K562 (cell line): Measurements from ENCODE around the gene AGFG2. TPM values are rescaled to one million over a fixed set of nuclear protein-coding genes. Genes with fewer than 3 reads are reported as not detected.
A peak's percentile ranks its signal among the peaks of the same experiment; 100 is the strongest.

Source experiments
- ATAC-seq: fragments of 200-7000 bp; cut with Tn5 transposase; 3 replicates; pipeline ENCODE4 v1.9.1; 2020; ENCODE audit warnings: moderate library complexity
- BruUV-seq: library from RNA; stranded (reverse); fragments of 400-500 nt; replicated peaks from 2 replicates; lab custom pipeline; 2021; lab: Mats Ljungman, UMichigan
- CTCF ChIA-PET: fragments of 300-600 bp; formaldehyde crosslinking; extraction: SDS; loops from one replicate; lab custom pipeline; 2021; ENCODE audit warnings: low intra/inter-chr PET ratio; lab: Yijun Ruan, JAX
- POLR2A ChIA-PET: fragments of 300-600, 350-650 bp; sonication (Branson Sonifier 250); formaldehyde crosslinking; extraction: SDS; loops from one replicate; lab custom pipeline; 2021; ENCODE audit warnings: antibody characterized with exemption, inconsistent platforms; lab: Yijun Ruan, JAX
- DNase-seq, 4 experiments: peaks; one replicate each; pipeline versions ENCODE4 v3.0.0 to v3.0.0-alpha.2; 2011 to 2018; ENCODE audit warnings: low spot score in 3 of 4, mixed read lengths in 3 of 4; ENCODE audit errors: extremely low read depth in 1 of 4
- FAIRE-seq: peaks from 2 replicates; lab custom pipeline; 2011; peaks lifted over from hg19 to GRCh38; lab: Jason Lieb, UNC
- H2AFZ ChIP-seq: 2 replicates; pipeline ENCODE4 v1.6.0; 2011; ENCODE audit warnings: low read depth, low read length, control low read depth, inconsistent platforms
- H3K27ac ChIP-seq: fragments of 200-600 bp; 3 replicates; pipeline ENCODE4 v1.8.0; 2011; ENCODE audit warnings: low read depth, mild to moderate bottlenecking, control low read depth, inconsistent platforms, low read length, moderate library complexity, mixed read lengths; ENCODE audit errors: extremely low read depth
- H3K27me3 ChIP-seq, 2 experiments: fragments of 300-600 bp in 1 of 2; 2 replicates in 1 of 2; 3 replicates in 1 of 2; pipeline versions ENCODE4 v1.6.0 to v1.8.0; 2011; ENCODE audit warnings: inconsistent platforms in 2 of 2, low read length in 2 of 2, mild to moderate bottlenecking in 1 of 2, mixed read lengths in 1 of 2, moderate library complexity in 1 of 2; ENCODE audit not compliant: control insufficient read depth in 2 of 2, insufficient read depth in 2 of 2
- H3K36me3 ChIP-seq: fragments of 300-600 bp; 3 replicates; pipeline ENCODE4 v1.8.0; 2011; ENCODE audit warnings: mild to moderate bottlenecking, low read length, inconsistent platforms; ENCODE audit not compliant: control insufficient read depth, insufficient read depth
- H3K4me1 ChIP-seq, 2 experiments: fragments of 200-600 bp in 1 of 2; replicated peaks in 1 of 2; 2 replicates in 1 of 2; 3 replicates in 1 of 2; pipeline versions ENCODE4 v1.5.1 to v1.8.0; 2011; ENCODE audit warnings: inconsistent platforms in 2 of 2, low read length in 2 of 2, mild to moderate bottlenecking in 1 of 2, mixed read lengths in 1 of 2, moderate library complexity in 1 of 2; ENCODE audit not compliant: control insufficient read depth in 2 of 2, insufficient read depth in 2 of 2
- H3K4me2 ChIP-seq: 2 replicates; pipeline ENCODE4 v1.6.1; 2011; ENCODE audit warnings: low read length, control low read depth, inconsistent platforms, mixed read lengths; ENCODE audit not compliant: insufficient read depth
- H3K4me3 ChIP-seq: fragments of 200-600 bp; sonication (generic), shearing (Covaris generic); 2 replicates; pipeline ENCODE4 v1.5.1; 2016; ENCODE audit warnings: control low read depth, inconsistent platforms
- H3K79me2 ChIP-seq: fragments of 200-600 bp; 3 replicates; pipeline ENCODE4 v1.8.0; 2011; ENCODE audit warnings: low read length, inconsistent platforms; ENCODE audit not compliant: control insufficient read depth, insufficient read depth
- H3K9ac ChIP-seq, 2 experiments: 2 replicates each; pipeline versions ENCODE4 v1.6.0 to v1.6.1; 2011; ENCODE audit warnings: low read depth in 2 of 2, low read length in 2 of 2, control low read depth in 1 of 2, inconsistent platforms in 1 of 2, mild to moderate bottlenecking in 1 of 2, mixed read lengths in 1 of 2; ENCODE audit not compliant: insufficient read depth in 1 of 2
- H3K9me1 ChIP-seq: one replicate; pipeline ENCODE4 v1.6.0; 2011; ENCODE audit warnings: inconsistent platforms, mild to moderate bottlenecking, low read length, moderate library complexity; ENCODE audit not compliant: control insufficient read depth, insufficient read depth
- H3K9me3 ChIP-seq: replicated peaks from 2 replicates; pipeline ENCODE4 v1.5.1; 2011; ENCODE audit warnings: low read depth, low read length, inconsistent platforms; ENCODE audit not compliant: control insufficient read depth, insufficient read depth
- H4K20me1 ChIP-seq: replicated peaks from 2 replicates; pipeline ENCODE4 v1.6.1; 2011; ENCODE audit warnings: low read length, inconsistent platforms, mixed read lengths; ENCODE audit not compliant: control insufficient read depth, insufficient read depth
- ARID2 ChIP-seq: fragments of 450-650 bp; IDR thresholded peaks from 2 replicates; pipeline ENCODE4 v1.6.1; 2017; ENCODE audit warnings: antibody characterized with exemption, mild to moderate bottlenecking
- EHMT2 ChIP-seq: fragments of 450-650 bp; IDR thresholded peaks from 2 replicates; pipeline ENCODE4 v1.6.1; 2018; ENCODE audit warnings: antibody characterized with exemption
- FOXA1 ChIP-seq: fragments of 450-650 bp; IDR thresholded peaks from 2 replicates; pipeline ENCODE4 v1.6.1; 2016; ENCODE audit warnings: mild to moderate bottlenecking, borderline replicate concordance
- MXI1 ChIP-seq: IDR thresholded peaks from 2 replicates; pipeline ENCODE4 v1.6.1; 2011; ENCODE audit warnings: low read depth, mild to moderate bottlenecking, improper control_type of control experiment, low read length
- RBFOX2 ChIP-seq: fragments of 200-400 bp; formaldehyde crosslinking; IDR thresholded peaks from 2 replicates; pipeline ENCODE4 v1.6.1; 2017; ENCODE audit warnings: low read depth, mild to moderate bottlenecking, low read length, moderate library complexity
- ZBTB12 ChIP-seq: fragments of 250-450 bp; sonication (Bioruptor Pico); IDR thresholded peaks from 2 replicates; pipeline ENCODE4 v1.4.0; 2020
- ZBTB33 ChIP-seq: sonication (generic); formaldehyde crosslinking; IDR thresholded peaks from 2 replicates; pipeline ENCODE4 v1.8.1; 2023; ENCODE audit warnings: mild to moderate bottlenecking, missing genetic modification reagents
- WGBS: fragments of 100-300 bp; shearing (Covaris generic); methylation state at CpG from one replicate; pipeline ENCODE4 v1.1.6; 2016; ENCODE audit warnings: low coverage, mixed read lengths; ENCODE audit not compliant: insufficient coverage; ENCODE audit errors: missing lambda C conversion rate; 5-methylcytosine and 5-hydroxymethylcytosine counted together
- in situ Hi-C: fragments of 300-500 bp; cut with MboI; formaldehyde crosslinking; loops from 4 replicates; pipeline ENCODE4 v1.15.0; 2018; ENCODE audit warnings: inconsistent platforms, mixed read lengths
- intact Hi-C: fragments of 100-400 bp; cut with micrococcal nuclease; formaldehyde crosslinking; loops from 2 replicates; pipeline ENCODE4 v1.14.2; 2022
- polyA plus RNA-seq, 8 experiments: library from polyadenylated mRNA; depleted of rRNA in 4 of 8; stranded (reverse) in 5 of 8; unstranded in 3 of 8; fragments of >200 nt; fragmentation: Nextera tagmentation in 2 of 8; fragmentation: Illumina TruSeq in 1 of 8; extraction: Ambion mirVana in 2 of 8; extraction: Trizol in 1 of 8; gene quantifications; 2 replicates each; pipeline versions ENCODE4 v1.2.1 to v1.2.3, GENCODE V29; 2011 to 2014; ENCODE audit warnings: inconsistent platforms in 1 of 8, missing spikeins in 1 of 8
- total RNA-seq, 7 experiments: library from RNA; depleted of rRNA in 6 of 7; stranded (reverse); fragments of >200 nt in 6 of 7; fragmentation: Illumina TruSeq in 2 of 7; extraction: Trizol in 2 of 7; gene quantifications; 2 replicates each; pipeline versions ENCODE4 v1.2.1 to v1.2.3, GENCODE V29; 2011 to 2021; ENCODE audit warnings: low replicate concordance in 1 of 7

Gene AGFG2
- total and polyA plus RNA-seq, 9 of the 15 experiments (the other 6 are each of a cell fraction or from before 2014, with no cell fraction given), result 0.31 to 23.1 (median 6.5) TPM

GRCh38 chr7:100577103-100577502 is 38.1 kb downstream of the AGFG2 start (continued):
- 0 out of 2 replicates have a peak, but pooled peaks have one; percentile 24 for TF ChIP-seq ZBTB33 (CRISPR knock-in tag)
- no peak for TF ChIP-seq EHMT2
- TF ChIP-seq ARID2, result no peak
- TF ChIP-seq FOXA1, result no peak
- no peak for TF ChIP-seq MXI1
- TF ChIP-seq, all 486 proteins: peak for 2

- Histone ChIP-seq H3K27me3 (no peaks in the 10 kb centered on the region), H3K4me3 (no peak overlapping the region), H3K9ac (peak overlapping the region in 1 of 2 experiments; percentile 76; a peak in 1 of 4 replicates), H4K20me1 (no peaks in the 10 kb centered on the region; the same call in 1 of the 2 replicates), H3K9me1 (no peaks in the 10 kb centered on the region), H3K36me3 (peaks cover 87% of the 10 kb centered on the region), H3K4me2 (no peak overlapping the region), H3K79me2 (no peaks in the 10 kb centered on the region), H3K4me1 (peaks cover 0 to 67% of the 10 kb centered on the region in 2 experiments; a peak in 2 of 5 replicates), H3K27ac (no peak overlapping the region), H2AFZ (no peak overlapping the region), H3K9me3 (no peaks in the 10 kb centered on the region)
- FAIRE-seq (no peak), DNase-seq (no peak), ATAC-seq (no peak)
- BruUV-seq, result no TSS peak
- TF ChIP-seq ZBTB12 (CRISPR knock-in tag), result no peak
- TF ChIP-seq RBFOX2, result peak; percentile 18; the same call in 1 of the 2 replicates
- ChIA-PET CTCF (no interaction called here), POLR2A (interaction anchor here (0.6 to 3.6 kb wide), 5 partner anchors 9 to 128 kb away, joined by 3 to 27 read pairs (median 3); partner anchors contain the start of genes FBXO24, LRCH4, PCOLCE and POP7)
- in situ Hi-C loops, result no loop called here
- WGBS, result 88% methylated on average over 9 of the region's 14 CpGs
- intact Hi-C loops, result no loop called here
Observed at GRCh38 chr7:100577507-100577906, 38.5 kb downstream of the AGFG2 start.
